IMR-90 (cell line): Measurements from ENCODE around the gene ZNF658. TPM values are rescaled to one million over a fixed set of nuclear protein-coding genes. Genes with fewer than 3 reads are reported as not detected.
"Not testable (repeated sequence)": the region's sequence is repeated elsewhere in the genome, so short reads cannot be mapped to it uniquely, and the experiment has no call there.

Source experiments
- ATAC-seq: fragments of 200-7000 bp; cut with Tn5 transposase; 2 replicates; pipeline ENCODE4 v1.9.1; 2020; ENCODE audit warnings: low read depth, mild to moderate bottlenecking, moderate library complexity
- BruUV-seq: library from RNA; stranded (reverse); fragments of 400-500 nt; replicated peaks from 2 replicates; lab custom pipeline; 2021; lab: Mats Ljungman, UMichigan
- CTCF ChIA-PET: fragments of 300-600 bp; formaldehyde crosslinking; extraction: SDS; loops from one replicate; lab custom pipeline; 2021; ENCODE audit warnings: antibody characterized with exemption; lab: Yijun Ruan, JAX
- POLR2A ChIA-PET: fragments of 300-600 bp; sonication (Branson Sonifier 250); formaldehyde crosslinking; loops from one replicate; lab custom pipeline; 2022; ENCODE audit warnings: antibody characterized with exemption; ENCODE audit not compliant: unreplicated experiment; lab: Charles Lee
- DNase-seq: peaks from one replicate; pipeline ENCODE4 v3.0.0; 2013
- H2AFZ ChIP-seq: replicated peaks from 2 replicates; pipeline ENCODE3; 2013; ENCODE audit warnings: low read length, mild to moderate bottlenecking; ENCODE audit not compliant: poor library complexity
- H2AK5ac ChIP-seq: 2 replicates; pipeline ENCODE4 v1.6.1; 2013; ENCODE audit warnings: low read depth, low read length, inconsistent platforms
- H2AK9ac ChIP-seq: replicated peaks from 2 replicates; pipeline ENCODE3; 2013; ENCODE audit warnings: mild to moderate bottlenecking, low read depth, low read length, moderate library complexity; ENCODE audit not compliant: poor library complexity
- H2BK120ac ChIP-seq: 2 replicates; pipeline ENCODE4 v1.6.1; 2013; ENCODE audit warnings: low read depth, low read length, inconsistent platforms
- H2BK15ac ChIP-seq: 3 replicates; pipeline ENCODE4 v1.6.1; 2013; ENCODE audit warnings: low read depth, low read length, inconsistent platforms
- H2BK20ac ChIP-seq: 2 replicates; pipeline ENCODE4 v1.6.1; 2013; ENCODE audit warnings: low read depth, mild to moderate bottlenecking, inconsistent platforms, low read length, moderate library complexity
- H2BK5ac ChIP-seq: 2 replicates; pipeline ENCODE4 v1.6.1; 2013; ENCODE audit warnings: mild to moderate bottlenecking, low read depth, low read length, inconsistent platforms; ENCODE audit not compliant: poor library complexity, severe bottlenecking
- H3K14ac ChIP-seq: replicated peaks from 2 replicates; pipeline ENCODE4 v1.6.1; 2013; ENCODE audit warnings: low read depth, low read length, inconsistent platforms
- H3K18ac ChIP-seq: 2 replicates; pipeline ENCODE4 v1.6.1; 2013; ENCODE audit warnings: low read depth, low read length, control low read depth
- H3K23ac ChIP-seq: 2 replicates; pipeline ENCODE4 v1.6.1; 2013; ENCODE audit warnings: low read depth, low read length, inconsistent platforms
- H3K27ac ChIP-seq: 2 replicates; pipeline ENCODE4 v1.5.1; 2013; ENCODE audit warnings: mild to moderate bottlenecking, control low read depth, low read length; ENCODE audit not compliant: insufficient read depth
- H3K27me3 ChIP-seq: 2 replicates; pipeline ENCODE4 v1.6.1; 2013; ENCODE audit warnings: low read length; ENCODE audit not compliant: control insufficient read depth, insufficient read depth
- H3K36me3 ChIP-seq: 2 replicates; pipeline ENCODE4 v1.6.1; 2013; ENCODE audit warnings: low read length, mixed read lengths; ENCODE audit not compliant: control insufficient read depth, insufficient read depth
- H3K4ac ChIP-seq: 2 replicates; pipeline ENCODE4 v1.6.1; 2013; ENCODE audit warnings: low read depth, low read length, inconsistent platforms
- H3K4me1 ChIP-seq: 2 replicates; pipeline ENCODE4 v1.6.1; 2013; ENCODE audit warnings: low read length, mixed read lengths; ENCODE audit not compliant: control insufficient read depth, insufficient read depth
- H3K4me2 ChIP-seq: 2 replicates; pipeline ENCODE4 v1.6.1; 2013; ENCODE audit warnings: low read depth, mild to moderate bottlenecking, control low read depth, low read length, moderate library complexity
- H3K4me3 ChIP-seq: 2 replicates; pipeline ENCODE4 v1.5.1; 2013; ENCODE audit warnings: low read depth, mild to moderate bottlenecking, control low read depth, low read length, moderate library complexity; ENCODE audit not compliant: insufficient read depth
- H3K56ac ChIP-seq: 2 replicates; pipeline ENCODE4 v1.6.1; 2013; ENCODE audit warnings: low read length, inconsistent platforms; ENCODE audit not compliant: insufficient read depth; ENCODE audit errors: extremely low read depth
- H3K79me1 ChIP-seq, 2 experiments: 2 replicates each; pipeline ENCODE4 v1.6.1; 2013; ENCODE audit warnings: low read length in 2 of 2, inconsistent platforms in 1 of 2, low read depth in 1 of 2
- H3K9ac ChIP-seq: 2 replicates; pipeline ENCODE4 v1.6.1; 2013; ENCODE audit warnings: low read depth, low read length, control low read depth
- H3K9me1 ChIP-seq: 2 replicates; pipeline ENCODE4 v1.6.1; 2013; ENCODE audit warnings: low read length, inconsistent platforms; ENCODE audit not compliant: insufficient read depth
- H3K9me3 ChIP-seq: 2 replicates; pipeline ENCODE4 v1.6.1; 2013; ENCODE audit warnings: low read length; ENCODE audit not compliant: control insufficient read depth, insufficient read depth
- H4K20me1 ChIP-seq: 2 replicates; pipeline ENCODE4 v1.6.1; 2013; ENCODE audit warnings: low read length, inconsistent platforms; ENCODE audit not compliant: insufficient read depth
- H4K5ac ChIP-seq: 2 replicates; pipeline ENCODE4 v1.6.1; 2013; ENCODE audit warnings: mild to moderate bottlenecking, low read depth, low read length, control low read depth
- H4K8ac ChIP-seq, 2 experiments: 2 replicates each; pipeline ENCODE4 v1.6.1; 2013; ENCODE audit warnings: low read depth in 2 of 2, low read length in 2 of 2, control low read depth in 1 of 2, inconsistent platforms in 1 of 2
- H4K91ac ChIP-seq: 2 replicates; pipeline ENCODE4 v1.6.1; 2013; ENCODE audit warnings: low read depth, low read length, inconsistent platforms; ENCODE audit not compliant: insufficient read depth
- WGBS, 2 experiments: methylation state at CpG; one replicate each; pipeline versions ENCODE4 v1.1.5 to v1.1.7; 2013; ENCODE audit warnings: missing lambda C conversion rate in 2 of 2; ENCODE audit not compliant: insufficient read length in 1 of 2; ENCODE audit errors: extremely low coverage in 2 of 2; 5-methylcytosine and 5-hydroxymethylcytosine counted together
- dilution Hi-C: fragments of 300-500 bp; cut with HindIII; formaldehyde crosslinking; loops from one replicate; pipeline ENCODE4 v1.14.3; 2018; ENCODE audit warnings: low sequenced_read_pairs; ENCODE audit not compliant: unreplicated experiment
- in situ Hi-C: fragments of 300-500 bp; cut with MboI; formaldehyde crosslinking; loops from 3 replicates; pipeline ENCODE4 v1.14.3; 2019; ENCODE audit warnings: low sequenced_read_pairs, inconsistent platforms, mixed read lengths
- intact Hi-C: fragments of 100-400 bp; cut with micrococcal nuclease; formaldehyde crosslinking; loops from 2 replicates; pipeline ENCODE4 v1.10.0; 2022
- microRNA-seq, 2 experiments: library from miRNA; stranded (forward) in 1 of 2; unstranded in 1 of 2; fragments of 10-50 nt in 1 of 2; fragments of <30 nt in 1 of 2; gene quantifications in 1 of 2; microRNA quantifications in 1 of 2; one replicate each; pipeline versions ENCODE3 to v1.1.0; 2013 to 2020; ENCODE audit not compliant: insufficient read depth in 1 of 2, insufficient read length in 1 of 2, unreplicated experiment in 1 of 2
- polyA plus RNA-seq, 3 experiments: library from polyadenylated mRNA; depleted of rRNA; stranded (reverse); fragments of >200 nt; gene quantifications; 2 replicates each; pipeline ENCODE4 v1.2.3, GENCODE V29; 2012; ENCODE audit warnings: low replicate concordance in 1 of 3
- small RNA-seq, 5 experiments: library from RNA; depleted of rRNA; stranded (forward); fragments of <200 nt; gene quantifications; one replicate each; pipeline ENCODE3, GENCODE V24; 2012
- total RNA-seq: library from RNA; depleted of rRNA; stranded (reverse); fragments of >200 nt; gene quantifications from 2 replicates; pipeline ENCODE4 v1.2.3, GENCODE V29; 2012; rRNA removed

ZNF658 gene
- total and polyA plus RNA-seq, 2 of the 4 experiments (the other 2 are of a cell fraction): 1.1 to 6.3 TPM

DNA sequence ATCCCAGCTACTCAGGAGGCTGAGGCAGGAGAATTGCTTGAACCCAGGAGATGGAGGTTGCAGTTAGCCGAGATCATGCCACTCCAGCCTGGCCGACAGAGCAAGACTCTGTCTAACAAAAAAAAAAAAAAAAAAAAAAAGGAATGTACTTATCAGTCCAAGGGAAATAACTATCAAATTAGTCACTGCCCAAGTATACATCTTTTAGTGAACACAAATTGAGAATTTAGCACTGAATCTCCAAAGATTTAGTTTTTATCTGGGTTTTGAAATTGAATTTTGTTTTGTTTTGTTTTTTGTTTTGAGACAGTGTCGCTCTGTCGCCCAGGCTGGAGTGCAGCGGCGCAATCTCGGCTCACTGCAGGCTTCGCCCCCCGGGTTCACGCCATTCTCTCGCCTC lies 52.1 kb downstream of the ZNF658 start:
- H2AFZ ChIP-seq, H4K20me1 ChIP-seq, H2AK9ac ChIP-seq, H3K4ac ChIP-seq, H2AK5ac ChIP-seq, H2BK5ac ChIP-seq, H2BK20ac ChIP-seq, H3K27me3 ChIP-seq, H3K4me2 ChIP-seq, H3K27ac ChIP-seq, dilution Hi-C loops, H3K9ac ChIP-seq, H4K91ac ChIP-seq, CTCF ChIA-PET, H4K5ac ChIP-seq, ATAC-seq, H2BK15ac ChIP-seq, H3K18ac ChIP-seq, H4K8ac ChIP-seq, H2BK120ac ChIP-seq, H3K79me1 ChIP-seq, in situ Hi-C loops, H3K4me3 ChIP-seq, POLR2A ChIA-PET, intact Hi-C loops, H3K9me1 ChIP-seq, H3K23ac ChIP-seq, H3K36me3 ChIP-seq, BruUV-seq, H3K4me1 ChIP-seq, H3K14ac ChIP-seq, H3K56ac ChIP-seq, H3K9me3 ChIP-seq: not testable (repeated sequence)
- DNase-seq: peak; percentile 17
- 91% methylated on average over 9 of the region's 11 CpGs; no CpG with 5 or more reads in 1 of the 2 experiments for WGBS, 2 experiments

Small RNA genes lying within 50 kb of the gene (microRNA-seq; reads per million reads assigned to microRNA genes)
- not detected for gene AL353770.2 (ENCODE audit: insufficient read depth, insufficient read length)

Small RNA genes lying within 50 kb of the gene (small RNA-seq; reads per million reads assigned to genes)
- gene AL353770.2: 0 reads per million in 5 experiments

Other genes with a start within 250 kb of the ZNF658 start
- not detected in 2 replicates for gene SPATA31A3, start 91.8 kb downstream of the ZNF658 start, total RNA-seq
- gene SPATA31A3, start 91.8 kb downstream of the ZNF658 start, polyA plus RNA-seq (2012; rRNA removed): not detected in 2 replicates